HG02852 (cell line): ENCODE measurements around the gene FRG2B.
"Not testable (repeated sequence)": the region's sequence is repeated elsewhere in the genome, so short reads cannot be mapped to it uniquely, and the experiment has no call there.

Experiments used
- ATAC-seq: cut with Tn5 transposase; IDR thresholded peaks from one replicate; pipeline ENCODE4 v1.9.1; 2021; ENCODE audit warnings: mild to moderate bottlenecking, moderate library complexity; ENCODE audit not compliant: unreplicated experiment

FRG2B gene

DNA sequence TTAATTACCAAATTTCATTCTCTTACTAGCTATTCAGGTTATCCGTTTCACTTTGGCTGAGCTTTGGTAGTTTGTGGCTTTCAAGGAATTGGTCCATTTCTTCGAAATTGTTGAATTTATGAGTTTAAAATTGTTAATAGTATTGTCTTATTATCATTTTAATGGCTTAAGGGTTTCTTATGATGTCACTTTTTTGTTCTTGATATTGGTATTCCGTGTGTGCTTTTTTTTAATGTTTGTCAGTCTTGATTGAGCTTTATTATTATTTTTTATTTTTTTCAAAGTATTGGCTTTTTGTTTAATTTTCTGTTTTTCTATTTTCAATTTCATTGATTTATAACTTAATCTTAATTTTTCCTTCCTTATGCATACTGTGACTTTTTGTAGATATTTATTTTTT, 25.9 kb downstream of the FRG2B start:
- no peak for ATAC-seq

DNA sequence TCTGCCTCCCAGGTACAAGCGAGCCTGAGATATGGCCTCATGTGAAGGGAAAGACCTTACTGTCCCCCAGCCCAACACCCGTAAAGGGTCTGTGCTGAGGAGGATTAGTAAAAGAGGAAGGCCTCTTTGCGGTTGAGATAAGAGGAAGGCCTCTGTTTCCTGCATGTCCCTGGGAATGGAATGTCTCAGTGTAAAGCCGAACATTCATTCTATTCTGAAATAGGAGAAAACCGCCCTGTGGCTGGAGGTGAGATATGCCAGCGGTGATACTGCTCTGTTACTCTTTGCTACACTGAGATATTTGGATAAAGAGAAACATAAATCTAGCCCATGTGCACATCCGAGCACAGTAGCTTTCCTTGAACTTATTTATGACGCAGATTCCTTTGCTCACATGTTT, 26.7 kb downstream of the FRG2B start:
- ATAC-seq: not testable (repeated sequence)

DNA sequence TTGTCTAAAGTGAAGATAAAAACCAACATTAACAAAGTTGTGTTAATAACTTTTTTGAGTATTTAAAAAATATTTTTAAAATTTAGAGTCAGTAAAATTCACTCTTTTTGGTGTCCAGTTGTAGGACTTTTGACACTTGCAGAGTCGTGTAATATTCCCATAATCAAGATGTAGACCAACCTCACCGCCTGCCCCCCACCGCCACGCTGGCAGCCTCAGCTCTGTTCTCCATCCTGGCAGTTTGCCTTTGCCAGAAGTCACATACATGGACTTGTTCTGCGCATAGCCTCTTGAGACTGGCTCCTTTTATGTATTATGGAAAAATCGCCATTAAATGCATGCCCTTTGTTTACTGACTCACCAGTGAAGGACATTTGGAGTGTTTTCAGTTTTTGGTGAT, 33.9 kb downstream of the FRG2B start:
- ATAC-seq: no peak

DNA sequence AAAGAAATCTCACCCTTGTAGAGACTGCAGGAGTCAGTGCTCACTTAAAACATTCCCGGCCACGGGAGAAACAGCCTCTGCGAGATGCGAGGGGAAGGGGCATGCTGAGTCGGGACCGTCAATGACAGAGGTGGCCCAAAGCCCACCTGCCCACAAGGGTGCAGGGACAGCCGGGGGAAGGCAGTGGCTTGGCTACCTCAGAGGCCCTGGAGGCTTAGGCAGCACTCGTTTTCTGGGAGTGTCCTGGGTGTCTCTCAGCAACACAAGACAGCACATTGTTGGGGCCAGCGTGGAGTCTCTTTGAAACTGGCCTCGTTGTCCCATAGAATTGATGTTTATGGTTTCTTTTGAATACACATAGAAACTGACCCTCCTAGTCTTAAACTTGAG, 35.6 kb downstream of the FRG2B start:
- no peak for ATAC-seq

DNA sequence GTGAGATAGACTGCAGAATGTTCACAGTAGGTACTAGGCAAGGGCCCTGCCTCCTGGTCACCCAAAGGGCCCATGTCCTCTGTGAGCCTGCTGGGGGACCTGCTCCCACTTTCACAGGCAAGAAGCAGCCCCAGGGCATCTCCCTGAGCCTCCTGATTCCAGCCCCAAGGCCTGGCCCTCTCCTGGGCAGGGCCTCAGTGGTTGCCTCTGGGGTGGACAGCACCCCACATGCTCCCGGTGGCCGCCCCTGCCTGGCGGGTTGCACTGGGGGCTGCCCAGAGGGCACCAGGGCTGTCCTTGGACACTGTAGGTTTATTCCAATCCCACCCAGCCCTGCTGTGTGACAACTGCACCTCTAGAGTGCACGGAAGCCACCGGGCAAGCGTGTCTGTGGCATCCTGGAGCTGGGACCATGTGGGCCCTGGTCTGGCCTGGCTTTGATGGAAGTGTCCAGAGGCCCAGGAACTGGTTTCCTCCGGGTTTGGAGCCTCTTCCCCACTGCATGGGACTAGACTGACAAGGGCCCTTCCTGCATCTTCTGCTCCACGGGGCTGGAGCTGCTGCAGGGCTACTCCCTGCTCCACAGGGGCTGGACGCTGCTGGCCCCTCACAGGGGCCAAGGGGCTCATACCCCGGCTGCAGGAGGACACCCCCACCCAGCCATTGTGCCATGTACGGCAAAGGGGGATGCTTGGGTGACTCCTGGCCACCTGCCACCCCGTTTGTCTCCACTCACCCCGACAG, 36.2 kb downstream of the FRG2B start:
- ATAC-seq: no peak

DNA sequence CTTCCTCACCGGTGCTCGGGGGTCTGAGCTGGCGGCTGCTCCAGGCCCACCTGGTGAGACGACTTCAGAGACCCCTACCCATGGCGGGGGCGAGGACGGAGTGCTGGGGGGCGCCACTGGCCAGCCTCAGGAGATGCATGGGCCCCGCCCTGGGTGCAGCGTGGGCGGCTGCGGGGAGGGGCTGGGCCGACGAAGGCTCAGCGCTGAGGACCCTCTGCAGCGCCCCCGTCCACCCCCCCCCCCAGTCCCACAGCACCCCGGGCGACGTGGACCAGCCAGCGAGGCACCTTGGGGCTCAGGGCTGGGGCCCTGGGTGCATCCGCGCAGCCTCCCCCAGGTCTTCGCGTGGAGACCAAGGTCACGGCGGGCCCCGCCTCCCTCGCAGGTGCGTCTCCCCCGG, 49.6 kb downstream of the FRG2B start:
- not testable (repeated sequence) for ATAC-seq
